NCI-H226 (cell line): ENCODE data around the gene ESYT1.

Experiments
- DNase-seq: peaks from one replicate; pipeline ENCODE4 v3.0.0-alpha.2; 2015

ESYT1 gene

GRCh38 chr12:56189918-56190694, 62.0 kb downstream of the ESYT1 start:
- DNase-seq: peak; percentile 89

- no peak for DNase-seq
These were observed 62.7 kb downstream of the ESYT1 start for GRCh38 chr12:56190695-56191155.

- no peak for DNase-seq
These were observed 64.5 kb downstream of the ESYT1 start for GRCh38 chr12:56192582-56192981.

GRCh38 chr12:56193025-56193578, 65.0 kb downstream of the ESYT1 start:
- DNase-seq: peak; percentile 70
